Stimulated activated CD8-positive, alpha-beta memory T cell treated with anti-CD3 and anti-CD28 coated beads, Interleukin-15, amount 100 ng/mL, for 24 hours (primary cell): ENCODE data around the gene WDSUB1.

Experiments
- DNase-seq: peaks from one replicate; pipeline ENCODE4 v3.0.0-alpha.2; 2020; ENCODE audit warnings: low read depth

The WDSUB1 gene

GRCh38 chr2:159195697-159196096 lies 90.8 kb downstream of the WDSUB1 start:
- DNase-seq: no peak

DNA sequence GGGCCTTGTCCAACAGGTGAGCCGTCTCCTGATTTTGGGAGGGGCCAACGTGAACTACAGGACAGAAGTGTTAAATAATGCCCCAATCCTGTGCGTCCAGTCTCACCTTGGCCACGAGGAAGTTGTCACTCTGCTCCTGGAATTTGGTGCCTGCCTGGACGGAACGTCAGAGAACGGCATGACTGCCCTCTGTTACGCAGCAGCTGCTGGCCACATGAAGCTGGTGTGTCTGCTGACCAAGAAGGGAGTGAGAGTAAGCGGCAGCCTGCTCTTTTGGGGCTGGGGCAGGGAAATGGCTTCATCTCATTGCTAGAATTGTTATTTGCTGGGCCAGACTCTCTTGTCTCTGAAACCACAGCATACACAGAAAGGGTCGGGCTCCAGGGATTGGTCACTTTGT lies 92.3 kb downstream of the WDSUB1 start:
- DNase-seq: no peak

GRCh38 chr2:159193791-159194190 lies 92.7 kb downstream of the WDSUB1 start:
- DNase-seq: no peak

- no peak for DNase-seq
Observed at GRCh38 chr2:159192371-159192918, 94.1 kb downstream of the WDSUB1 start.

- DNase-seq: no peak
Observed at GRCh38 chr2:159188449-159188848, 98.1 kb downstream of the WDSUB1 start.

- DNase-seq: no peak
Observed at GRCh38 chr2:159187106-159187505, 99.4 kb downstream of the WDSUB1 start.

GRCh38 chr2:159186462-159186861 lies 100.0 kb downstream of the WDSUB1 start:
- DNase-seq: no peak
